HL-60 (cell line): Measurements from ENCODE around the gene PLS3.

ENCODE experiments used
- GABPA ChIP-seq: IDR thresholded peaks from 2 replicates; pipeline ENCODE4 v1.6.1; 2012; ENCODE audit warnings: low read depth
- POLR2AphosphoS5 ChIP-seq: IDR thresholded peaks from 2 replicates; pipeline ENCODE4 v1.6.1; 2012; ENCODE audit warnings: low read depth
- REST ChIP-seq: IDR thresholded peaks from 2 replicates; pipeline ENCODE4 v1.6.1; 2012; ENCODE audit warnings: low read depth; ENCODE audit not compliant: insufficient replicate concordance
- SPI1 ChIP-seq: IDR thresholded peaks from 2 replicates; pipeline ENCODE4 v1.6.1; 2012; ENCODE audit warnings: low read depth, mild to moderate bottlenecking, borderline replicate concordance
- TF ChIP-seq, protein P1 (sequence below): IDR thresholded peaks from one replicate; pipeline ENCODE4 v1.5.1; 2011; ENCODE audit warnings: low read length, control low read depth, inconsistent platforms; ENCODE audit not compliant: insufficient read depth

- TF ChIP-seq, protein P1, sequence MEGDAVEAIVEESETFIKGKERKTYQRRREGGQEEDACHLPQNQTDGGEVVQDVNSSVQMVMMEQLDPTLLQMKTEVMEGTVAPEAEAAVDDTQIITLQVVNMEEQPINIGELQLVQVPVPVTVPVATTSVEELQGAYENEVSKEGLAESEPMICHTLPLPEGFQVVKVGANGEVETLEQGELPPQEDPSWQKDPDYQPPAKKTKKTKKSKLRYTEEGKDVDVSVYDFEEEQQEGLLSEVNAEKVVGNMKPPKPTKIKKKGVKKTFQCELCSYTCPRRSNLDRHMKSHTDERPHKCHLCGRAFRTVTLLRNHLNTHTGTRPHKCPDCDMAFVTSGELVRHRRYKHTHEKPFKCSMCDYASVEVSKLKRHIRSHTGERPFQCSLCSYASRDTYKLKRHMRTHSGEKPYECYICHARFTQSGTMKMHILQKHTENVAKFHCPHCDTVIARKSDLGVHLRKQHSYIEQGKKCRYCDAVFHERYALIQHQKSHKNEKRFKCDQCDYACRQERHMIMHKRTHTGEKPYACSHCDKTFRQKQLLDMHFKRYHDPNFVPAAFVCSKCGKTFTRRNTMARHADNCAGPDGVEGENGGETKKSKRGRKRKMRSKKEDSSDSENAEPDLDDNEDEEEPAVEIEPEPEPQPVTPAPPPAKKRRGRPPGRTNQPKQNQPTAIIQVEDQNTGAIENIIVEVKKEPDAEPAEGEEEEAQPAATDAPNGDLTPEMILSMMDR = no peak
- no peak for TF ChIP-seq REST
- no peak for TF ChIP-seq GABPA
- no peak for TF ChIP-seq POLR2AphosphoS5
- TF ChIP-seq SPI1 = no peak
These were observed 42.6 kb downstream of the PLS3 start for GRCh38 chrX:115603534-115604074.
